B cell (primary cell): Measurements from ENCODE around the gene PCDHGA8. TPM values are rescaled to one million over a fixed set of nuclear protein-coding genes. Genes with fewer than 3 reads are reported as not detected.

ENCODE experiments used
- ATAC-seq: fragments of 200-7000 bp; cut with Tn5 transposase; one replicate; pipeline ENCODE4 v1.10.0; 2021; ENCODE audit warnings: low read depth, mild to moderate bottlenecking, moderate number of reproducible peaks, moderate library complexity
- CTCF ChIA-PET: fragments of 350-600 bp; sonication (Branson Sonifier 250); formaldehyde crosslinking; loops from one replicate; lab custom pipeline; 2021; ENCODE audit warnings: antibody characterized with exemption, inconsistent platforms; lab: Charles Lee
- POLR2A ChIA-PET: fragments of 350-600 bp; sonication (Branson Sonifier 250); formaldehyde crosslinking; loops from one replicate; lab custom pipeline; 2021; ENCODE audit warnings: antibody characterized with exemption; lab: Charles Lee
- DNase-seq: peaks from one replicate; pipeline ENCODE4 v3.0.0; 2013
- H2AFZ ChIP-seq: 2 replicates; pipeline ENCODE4 v1.6.1; 2012; ENCODE audit warnings: mild to moderate bottlenecking, low read depth, low read length; ENCODE audit not compliant: insufficient read depth, poor library complexity, severe bottlenecking
- H3K27ac ChIP-seq, 2 donors: 1 replicate in 1 of 2; 2 replicates in 1 of 2; pipeline ENCODE4 v1.5.1; 2012 to 2013; ENCODE audit warnings: low read length in 2 of 2, mild to moderate bottlenecking in 2 of 2, moderate library complexity in 1 of 2
- H3K27me3 ChIP-seq, 4 experiments: fragments of 200-600 bp in 1 of 4; sonication (generic) in 1 of 4; replicated peaks in 1 of 4; 1 replicate in 2 of 4; 2 replicates in 2 of 4; pipeline versions ENCODE4 v1.6.1 to v1.7.0; 2013 to 2016; ENCODE audit warnings: low read length in 3 of 4, mild to moderate bottlenecking in 2 of 4, mixed read lengths in 1 of 4, moderate library complexity in 1 of 4; ENCODE audit not compliant: insufficient read depth in 4 of 4, control insufficient read depth in 3 of 4; ENCODE audit errors: control extremely low read depth in 1 of 4
- H3K36me3 ChIP-seq, 2 experiments: replicated peaks in 1 of 2; 1 replicate in 1 of 2; 2 replicates in 1 of 2; pipeline versions ENCODE4 v1.6.1 to v1.7.1; 2013; ENCODE audit warnings: low read length in 1 of 2; ENCODE audit not compliant: insufficient read depth in 2 of 2, control insufficient read depth in 1 of 2; ENCODE audit errors: control extremely low read depth in 1 of 2, extremely low read depth in 1 of 2
- H3K4me1 ChIP-seq, 2 donors: fragments of 200-600 bp in 1 of 2; sonication (generic) in 1 of 2; 1 replicate in 1 of 2; 2 replicates in 1 of 2; pipeline versions ENCODE4 v1.5.1 to v1.6.1; 2013 to 2017; ENCODE audit warnings: low read length in 2 of 2; ENCODE audit not compliant: control insufficient read depth in 2 of 2, insufficient read depth in 2 of 2
- H3K4me2 ChIP-seq: replicated peaks from 2 replicates; pipeline ENCODE3; 2012; ENCODE audit warnings: mild to moderate bottlenecking, low read depth, low read length; ENCODE audit not compliant: poor library complexity, severe bottlenecking
- H3K4me3 ChIP-seq, 5 experiments: fragments of 200-600 bp in 1 of 5; sonication (generic) in 1 of 5; 1 replicate in 3 of 5; 2 replicates in 2 of 5; pipeline versions ENCODE4 v1.5.1 to v1.7.0; 2011 to 2016; ENCODE audit warnings: low read length in 4 of 5, mild to moderate bottlenecking in 4 of 5, low read depth in 2 of 5, control low read depth in 1 of 5, moderate library complexity in 1 of 5; ENCODE audit not compliant: insufficient read depth in 1 of 5; ENCODE audit errors: control extremely low read depth in 1 of 5, extremely low read depth in 1 of 5
- H3K79me2 ChIP-seq: fragments of 200-600 bp; sonication (generic); one replicate; pipeline ENCODE4 v1.6.0; 2016; ENCODE audit warnings: low read length; ENCODE audit not compliant: control insufficient read depth, insufficient read depth
- H3K9ac ChIP-seq: fragments of 200-600 bp; sonication (generic); 2 replicates; pipeline ENCODE4 v1.6.1; 2017; ENCODE audit warnings: mild to moderate bottlenecking, low read length, moderate library complexity
- H3K9me3 ChIP-seq, 3 donors: one replicate each; pipeline versions ENCODE4 v1.6.1 to v1.7.1; 2013; ENCODE audit warnings: low read length in 2 of 3; ENCODE audit not compliant: control insufficient read depth in 2 of 3, insufficient read depth in 1 of 3; ENCODE audit errors: control extremely low read depth in 1 of 3
- H4K20me1 ChIP-seq: 2 replicates; pipeline ENCODE4 v1.6.0; 2012; ENCODE audit warnings: mild to moderate bottlenecking, low read length; ENCODE audit not compliant: insufficient read depth, control insufficient read depth, poor library complexity, severe bottlenecking
- H3K27ac Mint-ChIP-seq: one replicate; pipeline ENCODE4 v1.8.0; 2021; ENCODE audit warnings: mixed read lengths
- H3K27me3 Mint-ChIP-seq: one replicate; pipeline ENCODE4 v1.8.0; 2021; ENCODE audit warnings: mixed read lengths
- H3K4me1 Mint-ChIP-seq: one replicate; pipeline ENCODE4 v1.8.0; 2021; ENCODE audit warnings: mixed read lengths
- H3K4me3 Mint-ChIP-seq: one replicate; pipeline ENCODE4 v1.8.0; 2021; ENCODE audit warnings: mixed read lengths
- H3K9me3 Mint-ChIP-seq: one replicate; pipeline ENCODE4 v1.8.0; 2022; ENCODE audit warnings: mixed read lengths; ENCODE audit not compliant: insufficient read depth
- EZH2 ChIP-seq: IDR thresholded peaks from 2 replicates; pipeline ENCODE4 v1.6.1; 2012; ENCODE audit warnings: borderline replicate concordance, low read depth, mild to moderate bottlenecking, moderate library complexity, low read length; ENCODE audit not compliant: insufficient read depth, poor library complexity, severe bottlenecking
- WGBS: methylation state at CpG from one replicate; pipeline ENCODE4 v1.1.5; 2013; ENCODE audit warnings: missing lambda C conversion rate; ENCODE audit not compliant: insufficient coverage; 5-methylcytosine and 5-hydroxymethylcytosine counted together
- intact Hi-C: fragments of 100-400 bp; cut with micrococcal nuclease; formaldehyde crosslinking; loops from one replicate; pipeline ENCODE4 v1.10.0; 2022
- polyA plus RNA-seq: library from polyadenylated mRNA; depleted of rRNA; stranded (reverse); fragments of >200 nt; gene quantifications from 2 replicates; pipeline ENCODE4 v1.2.3, GENCODE V29; 2012
- total RNA-seq, 2 donors: library from RNA; stranded (reverse); fragments of 120-200 nt in 1 of 2; gene quantifications; 1 replicate in 1 of 2; 2 replicates in 1 of 2; pipeline versions ENCODE4 v1.2.3 to v1.2.4, GENCODE V29; 2013 to 2022
- TF ChIP-seq, protein P1 (sequence below): fragments of 200-600 bp; IDR thresholded peaks from one replicate; pipeline ENCODE4 v1.8.0; 2022; ENCODE audit warnings: antibody characterized with exemption, mild to moderate bottlenecking

The PCDHGA8 gene
- total and polyA plus RNA-seq, 2 donors (not counting 1 experiment from before 2014, with no cell fraction given), result 0.21 to 1.2 TPM

DNA sequence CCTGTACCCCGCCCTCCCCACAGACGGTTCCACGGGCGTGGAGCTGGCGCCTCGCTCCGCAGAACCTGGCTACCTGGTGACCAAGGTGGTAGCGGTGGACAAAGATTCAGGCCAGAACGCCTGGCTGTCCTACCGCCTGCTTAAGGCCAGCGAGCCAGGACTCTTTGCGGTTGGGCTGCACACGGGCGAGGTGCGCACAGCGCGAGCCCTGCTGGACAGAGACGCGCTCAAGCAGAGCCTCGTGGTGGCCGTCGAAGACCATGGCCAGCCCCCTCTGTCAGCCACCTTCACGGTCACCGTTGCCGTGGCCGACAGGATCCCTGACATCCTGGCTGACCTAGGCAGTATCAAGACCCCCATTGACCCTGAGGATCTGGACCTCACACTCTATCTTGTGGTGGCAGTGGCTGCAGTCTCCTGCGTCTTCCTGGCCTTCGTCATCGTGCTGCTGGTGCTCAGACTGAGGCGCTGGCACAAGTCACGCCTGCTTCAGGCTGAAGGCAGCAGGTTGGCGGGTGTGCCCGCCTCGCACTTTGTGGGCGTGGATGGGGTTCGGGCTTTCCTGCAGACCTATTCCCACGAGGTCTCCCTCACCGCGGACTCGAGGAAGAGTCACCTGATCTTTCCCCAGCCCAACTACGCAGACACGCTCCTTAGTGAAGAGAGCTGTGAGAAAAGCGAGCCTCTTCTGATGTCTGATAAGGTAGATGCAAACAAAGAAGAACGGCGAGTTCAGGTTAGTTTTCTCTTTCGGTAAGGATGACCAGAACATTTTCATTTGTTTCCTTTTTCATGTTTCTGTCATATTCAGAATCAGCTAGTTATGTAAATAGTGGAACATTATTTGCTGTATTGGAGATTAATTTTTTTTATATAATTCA, 26.2 kb upstream of the PCDHGA8 start:
- DNase-seq, result no peak
- POLR2A ChIA-PET, result no interaction called here
- Histone ChIP-seq H3K9ac (no peak overlapping the region), H3K4me2 (no peak overlapping the region), H3K27ac (no peak overlapping the region), H3K27me3 (peaks cover 0 to 63% (median 40%) of the 10 kb centered on the region in 4 experiments), H4K20me1 (no peaks in the 10 kb centered on the region), H3K4me3 (no peak overlapping the region), H3K4me1 (peaks cover 4 to 5% of the 10 kb centered on the region in 2 donors), H2AFZ (no peak overlapping the region), H3K79me2 (no peaks in the 10 kb centered on the region), H3K9me3 (peaks cover 6 to 56% (median 46%) of the 10 kb centered on the region in 3 donors), H3K36me3 (no peaks in the 10 kb centered on the region)
- no peak for TF ChIP-seq EZH2
- TF ChIP-seq, protein P1, sequence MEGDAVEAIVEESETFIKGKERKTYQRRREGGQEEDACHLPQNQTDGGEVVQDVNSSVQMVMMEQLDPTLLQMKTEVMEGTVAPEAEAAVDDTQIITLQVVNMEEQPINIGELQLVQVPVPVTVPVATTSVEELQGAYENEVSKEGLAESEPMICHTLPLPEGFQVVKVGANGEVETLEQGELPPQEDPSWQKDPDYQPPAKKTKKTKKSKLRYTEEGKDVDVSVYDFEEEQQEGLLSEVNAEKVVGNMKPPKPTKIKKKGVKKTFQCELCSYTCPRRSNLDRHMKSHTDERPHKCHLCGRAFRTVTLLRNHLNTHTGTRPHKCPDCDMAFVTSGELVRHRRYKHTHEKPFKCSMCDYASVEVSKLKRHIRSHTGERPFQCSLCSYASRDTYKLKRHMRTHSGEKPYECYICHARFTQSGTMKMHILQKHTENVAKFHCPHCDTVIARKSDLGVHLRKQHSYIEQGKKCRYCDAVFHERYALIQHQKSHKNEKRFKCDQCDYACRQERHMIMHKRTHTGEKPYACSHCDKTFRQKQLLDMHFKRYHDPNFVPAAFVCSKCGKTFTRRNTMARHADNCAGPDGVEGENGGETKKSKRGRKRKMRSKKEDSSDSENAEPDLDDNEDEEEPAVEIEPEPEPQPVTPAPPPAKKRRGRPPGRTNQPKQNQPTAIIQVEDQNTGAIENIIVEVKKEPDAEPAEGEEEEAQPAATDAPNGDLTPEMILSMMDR, result no peak
- H3K27me3 Mint-ChIP-seq, result peaks cover 64% of the 10 kb centered on the region
- CTCF ChIA-PET, result no interaction called here
- peaks cover 15% of the 10 kb centered on the region for H3K4me1 Mint-ChIP-seq
- intact Hi-C loops, result loop anchor here (5.0 kb wide), 1 partner anchor 36 kb away; the partner anchor contains the start of gene PCDHGA9
- H3K4me3 Mint-ChIP-seq, result no peak overlapping the region
- WGBS, result 47% methylated on average over 42 of the region's 46 CpGs
- ATAC-seq, result no peak
- H3K27ac Mint-ChIP-seq, result no peak overlapping the region
- H3K9me3 Mint-ChIP-seq, result peaks cover 6% of the 10 kb centered on the region
